Vagina (tissue), 2 donors: ENCODE data around the gene NAV2. TPM values are rescaled to one million over a fixed set of nuclear protein-coding genes. Genes with fewer than 3 reads are reported as not detected.

ENCODE experiments used
- DNase-seq, 2 donors: peaks; one replicate each; pipeline ENCODE4 v3.0.0-alpha.2; 2017; ENCODE audit errors: extremely low spot score in 2 of 2
- H3K27ac ChIP-seq: fragments of 200-600 bp; sonication (generic); one replicate; pipeline ENCODE4 v1.5.1; 2019
- H3K27me3 ChIP-seq: fragments of 200-600 bp; sonication (generic); one replicate; pipeline ENCODE4 v1.5.1; 2019
- H3K36me3 ChIP-seq, 2 donors: fragments of 200-600 bp; sonication (generic); one replicate each; pipeline ENCODE4 v1.5.1; 2017 to 2019
- H3K4me1 ChIP-seq: fragments of 200-600 bp; sonication (generic); one replicate; pipeline ENCODE4 v1.5.1; 2019
- H3K4me3 ChIP-seq, 2 donors: fragments of 200-600 bp; sonication (generic); 1 replicate in 1 of 2; 2 replicates in 1 of 2; pipeline ENCODE4 v1.5.1; 2016 to 2019
- H3K9me3 ChIP-seq: fragments of 200-600 bp; sonication (generic); one replicate; pipeline ENCODE4 v1.5.1; 2019
- CTCF ChIP-seq, 3 experiments: fragments of 450-650 bp in 2 of 3; fragments of 200-600 bp in 1 of 3; sonication (generic) in 1 of 3; IDR thresholded peaks; one replicate each; pipeline ENCODE4 v1.5.1; 2017 to 2019; ENCODE audit warnings: antibody characterized with exemption in 3 of 3, mild to moderate bottlenecking in 2 of 3, moderate library complexity in 2 of 3
- POLR2A ChIP-seq, 2 donors: fragments of 450-650 bp; IDR thresholded peaks; one replicate each; pipeline ENCODE4 v1.6.1; 2017; ENCODE audit warnings: antibody characterized with exemption in 2 of 2, mild to moderate bottlenecking in 2 of 2, moderate library complexity in 2 of 2
- POLR2AphosphoS5 ChIP-seq, 2 donors: sonication (generic); formaldehyde crosslinking; IDR thresholded peaks; one replicate each; pipeline ENCODE4 v1.9.0; 2017; ENCODE audit warnings: antibody characterized with exemption in 2 of 2, mild to moderate bottlenecking in 2 of 2, low read depth in 1 of 2; ENCODE audit not compliant: insufficient read depth in 1 of 2
- intact Hi-C: fragments of 100-400 bp; cut with DNase I; formaldehyde crosslinking; loops from one replicate; pipeline ENCODE4 v1.15.1; 2023
- total RNA-seq: library from RNA; depleted of rRNA; stranded (reverse); fragments of >200 nt; gene quantifications from one replicate; pipeline ENCODE4 v1.2.3, GENCODE V29; 2016

The NAV2 gene
- total RNA-seq, 1 donor from 2014 or later = 25.3 TPM

DNA sequence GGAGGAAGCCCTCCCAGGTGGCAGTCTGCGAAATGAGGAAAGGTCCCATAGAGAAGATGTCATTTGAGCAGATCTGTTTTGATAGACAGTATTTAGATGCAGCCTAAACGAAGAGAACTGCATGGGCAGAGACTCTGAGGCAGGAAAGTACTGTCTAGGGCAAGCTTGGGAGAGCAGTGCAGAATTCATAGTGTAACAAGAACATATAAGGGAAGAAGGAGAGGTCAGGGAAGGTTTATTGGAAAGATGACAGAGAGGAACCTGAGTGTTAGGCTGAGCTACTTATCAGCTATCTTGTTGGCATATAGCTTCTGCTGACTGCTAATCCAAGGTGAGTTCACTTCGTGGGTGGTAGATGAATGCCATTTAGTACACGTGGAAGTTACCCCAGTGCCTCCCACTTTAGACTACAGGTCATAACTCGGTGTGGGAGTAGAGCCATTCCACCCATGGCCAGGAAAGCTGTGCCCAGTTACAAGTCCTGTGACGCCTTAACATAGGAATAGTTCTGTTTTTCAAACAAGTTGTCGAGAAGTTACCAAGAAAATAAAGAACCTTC, 348.1 kb downstream of the NAV2 start:
- no peak for TF ChIP-seq POLR2AphosphoS5 (IDR thresholded peaks at IDR 0.05; ENCODE audit: insufficient read depth in 1 of 2, low read depth in 1 of 2)
- no peak for TF ChIP-seq POLR2A (IDR thresholded peaks at IDR 0.05)
- TF ChIP-seq CTCF (IDR thresholded peaks at IDR 0.05) = no peak
- Histone ChIP-seq H3K27me3 (no peaks in the 10 kb centered on the region), H3K27ac (no peak overlapping the region), H3K36me3 (no peaks in the 10 kb centered on the region), H3K4me3 (no peak overlapping the region), H3K9me3 (no peaks in the 10 kb centered on the region), H3K4me1 (peaks cover 22% of the 10 kb centered on the region)
- no peak for DNase-seq
- intact Hi-C loops = no loop called here

DNA sequence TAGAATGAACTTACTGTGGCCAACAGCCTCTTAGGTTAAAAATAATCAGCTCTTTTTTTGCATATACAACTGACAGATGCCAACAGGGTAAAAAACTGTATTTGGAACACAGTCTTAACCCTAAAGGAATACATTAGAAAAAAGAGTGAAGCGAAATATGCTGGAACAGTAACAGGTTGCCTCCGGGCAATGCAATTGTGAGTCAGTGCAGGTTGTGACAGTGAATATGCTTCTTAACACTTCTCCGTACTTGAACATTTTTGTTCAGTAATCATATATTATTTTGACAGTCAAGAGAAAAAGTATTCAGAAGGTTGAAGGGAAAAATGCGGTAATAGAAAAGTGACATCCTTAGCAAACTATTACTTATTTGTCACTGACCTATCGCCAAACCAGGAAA, 349.1 kb downstream of the NAV2 start:
- TF ChIP-seq POLR2A (IDR thresholded peaks at IDR 0.05) (no peak), POLR2AphosphoS5 (IDR thresholded peaks at IDR 0.05; ENCODE audit: insufficient read depth in 1 of 2, low read depth in 1 of 2) (no peak), CTCF (IDR thresholded peaks at IDR 0.05) (no peak)
- Histone ChIP-seq H3K4me1 (peaks cover 15% of the 10 kb centered on the region), H3K27ac (no peak overlapping the region), H3K27me3 (no peaks in the 10 kb centered on the region), H3K36me3 (no peaks in the 10 kb centered on the region), H3K4me3 (no peak overlapping the region), H3K9me3 (no peaks in the 10 kb centered on the region)
- DNase-seq = no peak
- intact Hi-C loops = no loop called here

- H3K9me3 ChIP-seq = no peaks in the 10 kb centered on the region
- H3K27me3 ChIP-seq = no peaks in the 10 kb centered on the region
- no peak overlapping the region for H3K4me3 ChIP-seq
- H3K36me3 ChIP-seq = no peaks in the 10 kb centered on the region
- TF ChIP-seq CTCF (IDR thresholded peaks at IDR 0.05) (no peak), POLR2AphosphoS5 (IDR thresholded peaks at IDR 0.05; ENCODE audit: insufficient read depth in 1 of 2, low read depth in 1 of 2) (no peak), POLR2A (IDR thresholded peaks at IDR 0.05) (no peak)
- no peak overlapping the region for H3K27ac ChIP-seq
- no peaks in the 10 kb centered on the region for H3K4me1 ChIP-seq
- intact Hi-C loops = no loop called here
- DNase-seq = no peak
Observed at GRCh38 chr11:20064961-20065405, 352.3 kb downstream of the NAV2 start.

DNA sequence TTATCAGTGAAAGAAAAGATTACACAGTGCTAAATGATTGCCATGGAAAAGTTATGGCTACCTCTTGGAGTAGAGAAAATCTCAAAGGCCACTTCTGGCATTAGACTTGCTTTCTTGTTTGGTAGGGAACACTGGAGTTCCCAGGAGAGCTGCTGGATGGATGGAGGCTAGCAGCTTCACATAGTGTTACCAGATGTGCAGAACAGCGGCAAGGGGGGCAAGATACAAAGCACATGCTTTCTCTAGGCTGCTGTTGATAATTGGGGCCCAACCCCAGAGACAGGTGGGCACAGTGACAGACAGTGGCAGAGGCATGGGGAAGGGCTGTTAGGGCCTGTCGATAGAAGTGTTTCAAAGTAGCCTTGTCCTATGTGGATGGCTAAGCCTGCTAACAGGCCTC, 352.8 kb downstream of the NAV2 start:
- Histone ChIP-seq H3K9me3 (no peaks in the 10 kb centered on the region), H3K4me3 (no peak overlapping the region), H3K27ac (no peak overlapping the region), H3K4me1 (no peaks in the 10 kb centered on the region), H3K36me3 (no peaks in the 10 kb centered on the region), H3K27me3 (no peaks in the 10 kb centered on the region)
- TF ChIP-seq POLR2AphosphoS5 (IDR thresholded peaks at IDR 0.05; ENCODE audit: insufficient read depth in 1 of 2, low read depth in 1 of 2) (no peak), POLR2A (IDR thresholded peaks at IDR 0.05) (no peak), CTCF (IDR thresholded peaks at IDR 0.05) (no peak)
- DNase-seq = no peak
- intact Hi-C loops = no loop called here

DNA sequence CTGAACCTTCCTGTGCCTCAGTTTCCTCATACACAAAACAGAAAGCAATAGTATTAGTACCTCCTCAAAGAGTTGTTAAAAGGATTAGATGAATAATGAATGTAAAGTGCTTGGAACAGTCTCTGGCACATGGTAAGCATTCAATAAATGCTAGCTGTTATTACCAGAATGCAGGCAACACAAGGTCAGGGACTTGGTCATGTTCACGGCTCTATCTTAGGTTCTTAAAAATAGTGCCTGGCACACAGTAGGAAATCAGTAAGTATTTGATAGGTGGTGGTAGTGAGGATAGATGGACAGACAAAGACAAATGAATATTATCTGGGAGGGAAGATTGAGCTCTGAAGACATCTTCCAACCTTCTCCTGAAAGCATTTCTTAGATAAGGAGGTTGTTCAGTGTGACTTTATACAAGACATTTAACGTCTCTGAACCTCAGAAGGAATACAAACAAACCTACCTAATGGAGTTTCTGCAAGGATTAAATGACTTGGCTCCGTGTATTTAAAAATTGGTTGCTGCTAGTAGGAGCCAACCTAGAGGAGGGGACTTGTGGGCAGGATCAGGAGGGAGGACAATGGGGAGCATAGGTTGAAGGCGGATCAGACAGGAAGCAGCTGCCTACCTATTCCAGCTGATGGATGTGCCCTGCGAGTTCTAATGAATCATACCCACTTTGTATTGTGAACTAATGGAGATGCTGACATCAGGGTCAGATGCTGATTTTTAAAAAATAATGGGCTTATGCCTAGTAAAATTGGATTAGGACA, 353.6 kb downstream of the NAV2 start:
- Histone ChIP-seq H3K27ac (no peak overlapping the region), H3K36me3 (no peaks in the 10 kb centered on the region), H3K9me3 (no peaks in the 10 kb centered on the region), H3K4me1 (no peaks in the 10 kb centered on the region), H3K4me3 (no peak overlapping the region), H3K27me3 (no peaks in the 10 kb centered on the region)
- intact Hi-C loops = no loop called here
- TF ChIP-seq CTCF (IDR thresholded peaks at IDR 0.05) = no peak
- TF ChIP-seq POLR2AphosphoS5 (IDR thresholded peaks at IDR 0.05; ENCODE audit: insufficient read depth in 1 of 2, low read depth in 1 of 2) = no peak
- no peak for TF ChIP-seq POLR2A (IDR thresholded peaks at IDR 0.05)
- no peak for DNase-seq
